Omental fat pad (tissue), 4 donors: ENCODE data around the gene TMEM212. TPM values are rescaled to one million over a fixed set of nuclear protein-coding genes. Genes with fewer than 3 reads are reported as not detected.

Source experiments
- ATAC-seq: fragments of 150-250 bp; one replicate; pipeline ENCODE4 v1.9.1; 2016; ENCODE audit warnings: mild to moderate bottlenecking, moderate library complexity; ENCODE audit not compliant: low FRiP score
- DNase-seq: peaks from one replicate; pipeline ENCODE4 v3.0.0-alpha.2; 2019; ENCODE audit warnings: low spot score
- total RNA-seq, 4 donors: library from RNA; depleted of rRNA; stranded (reverse); fragments of >200 nt; gene quantifications; one replicate each; pipeline ENCODE4 v1.1.0, GENCODE V29; 2016
- TF ChIP-seq, protein P1 (sequence below), 3 donors: fragments of 450-650 bp; IDR thresholded peaks; one replicate each; pipeline ENCODE4 v1.5.1; 2016 to 2017; ENCODE audit warnings: antibody characterized with exemption in 3 of 3, mild to moderate bottlenecking in 3 of 3, moderate library complexity in 2 of 3

The TMEM212 gene
- total RNA-seq, 4 donors from 2014 or later, result not detected

DNA sequence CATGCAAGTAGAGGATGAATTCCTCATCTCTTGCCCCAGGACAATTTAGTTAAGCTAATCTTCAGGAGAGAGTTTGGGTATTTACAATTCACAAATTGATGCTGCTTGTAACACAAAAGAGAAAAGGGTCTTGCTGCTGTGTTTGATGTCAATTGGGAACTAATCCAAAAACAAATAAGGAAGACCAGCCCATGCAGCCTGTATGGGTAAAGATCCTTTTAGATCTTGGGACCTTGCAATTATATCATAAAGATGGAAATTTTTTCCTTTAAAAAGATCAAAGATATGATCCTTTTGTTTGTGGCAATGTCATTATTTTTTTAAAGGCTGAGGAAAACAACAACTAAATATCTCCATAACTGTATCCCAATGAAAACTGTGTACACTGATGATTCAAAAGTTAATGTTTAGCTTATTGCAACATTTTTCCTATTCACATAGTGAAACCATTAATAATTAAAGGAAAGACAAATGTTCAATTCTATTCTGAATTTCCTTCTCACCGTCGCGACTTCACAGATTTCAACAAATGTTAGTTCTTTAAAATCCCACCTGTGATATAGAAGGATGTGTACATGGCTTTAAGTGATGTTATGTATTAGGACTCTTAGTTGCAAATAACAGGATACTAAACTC, 40.2 kb downstream of the TMEM212 start:
- ATAC-seq (no peak), DNase-seq (no peak)
- TF ChIP-seq, protein P1, sequence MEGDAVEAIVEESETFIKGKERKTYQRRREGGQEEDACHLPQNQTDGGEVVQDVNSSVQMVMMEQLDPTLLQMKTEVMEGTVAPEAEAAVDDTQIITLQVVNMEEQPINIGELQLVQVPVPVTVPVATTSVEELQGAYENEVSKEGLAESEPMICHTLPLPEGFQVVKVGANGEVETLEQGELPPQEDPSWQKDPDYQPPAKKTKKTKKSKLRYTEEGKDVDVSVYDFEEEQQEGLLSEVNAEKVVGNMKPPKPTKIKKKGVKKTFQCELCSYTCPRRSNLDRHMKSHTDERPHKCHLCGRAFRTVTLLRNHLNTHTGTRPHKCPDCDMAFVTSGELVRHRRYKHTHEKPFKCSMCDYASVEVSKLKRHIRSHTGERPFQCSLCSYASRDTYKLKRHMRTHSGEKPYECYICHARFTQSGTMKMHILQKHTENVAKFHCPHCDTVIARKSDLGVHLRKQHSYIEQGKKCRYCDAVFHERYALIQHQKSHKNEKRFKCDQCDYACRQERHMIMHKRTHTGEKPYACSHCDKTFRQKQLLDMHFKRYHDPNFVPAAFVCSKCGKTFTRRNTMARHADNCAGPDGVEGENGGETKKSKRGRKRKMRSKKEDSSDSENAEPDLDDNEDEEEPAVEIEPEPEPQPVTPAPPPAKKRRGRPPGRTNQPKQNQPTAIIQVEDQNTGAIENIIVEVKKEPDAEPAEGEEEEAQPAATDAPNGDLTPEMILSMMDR (IDR thresholded peaks at IDR 0.05), result no peak

DNA sequence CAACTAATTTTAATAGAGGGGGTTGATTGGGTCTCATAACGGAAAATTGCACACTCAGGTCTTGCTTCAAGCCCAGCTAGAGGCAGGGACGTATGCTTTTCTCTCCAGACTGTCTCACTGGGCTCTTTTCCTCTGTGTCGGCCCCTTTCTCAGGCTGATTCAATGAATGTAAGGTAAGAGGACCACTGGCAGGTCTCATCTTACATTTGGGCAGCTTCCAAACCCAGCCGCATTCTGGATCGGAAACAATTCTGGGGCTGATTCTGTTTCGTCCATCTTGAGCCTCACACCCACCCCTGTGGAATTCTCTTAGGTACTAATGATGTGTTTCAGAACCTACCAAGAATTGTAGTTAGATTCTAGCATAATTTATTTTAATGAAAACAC, 40.7 kb downstream of the TMEM212 start:
- TF ChIP-seq, protein P1 (IDR thresholded peaks at IDR 0.05), result no peak
- ATAC-seq (no peak), DNase-seq (no peak)

DNA sequence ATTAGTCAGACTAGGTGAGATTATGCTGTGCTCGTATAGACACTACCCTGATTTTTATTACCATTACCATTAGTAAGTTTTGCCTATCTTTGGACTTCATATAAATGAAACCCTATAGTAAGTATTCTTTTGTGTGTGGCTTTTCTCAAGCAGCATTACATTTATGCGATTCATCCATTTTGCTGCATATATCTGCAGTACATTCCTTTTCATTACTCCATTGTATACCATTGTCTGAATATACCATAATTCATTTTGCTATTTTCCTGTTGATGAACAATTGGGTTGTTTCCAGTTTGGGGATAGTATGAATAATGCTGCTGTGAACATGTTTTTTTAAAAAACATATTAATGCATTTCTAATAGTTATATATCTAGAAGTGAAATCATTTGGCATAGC, 45.3 kb downstream of the TMEM212 start:
- TF ChIP-seq, protein P1 (IDR thresholded peaks at IDR 0.05), result no peak
- ATAC-seq (no peak), DNase-seq (no peak)

DNA sequence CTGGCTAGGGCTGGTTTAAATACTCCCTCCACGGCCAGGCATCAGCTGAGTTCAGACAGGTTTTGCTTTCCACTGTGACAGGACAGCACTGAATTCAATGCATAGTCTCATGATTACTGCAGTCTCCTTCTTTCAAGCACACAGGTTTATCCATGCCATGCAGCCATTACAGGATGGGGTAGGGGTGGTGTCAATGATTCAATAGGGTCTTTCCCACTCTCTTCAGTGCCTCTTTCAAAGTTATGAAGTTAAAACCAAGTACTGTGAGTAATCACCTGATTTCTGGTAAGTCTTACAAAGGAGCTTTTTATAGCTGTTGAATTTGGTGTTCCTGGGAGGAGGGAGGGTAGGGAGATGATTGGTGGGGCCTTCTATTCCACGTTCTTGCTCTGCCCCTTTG, 47.2 kb downstream of the TMEM212 start:
- no peak for ATAC-seq
- no peak for DNase-seq
- TF ChIP-seq, protein P1 (IDR thresholded peaks at IDR 0.05), result no peak

DNA sequence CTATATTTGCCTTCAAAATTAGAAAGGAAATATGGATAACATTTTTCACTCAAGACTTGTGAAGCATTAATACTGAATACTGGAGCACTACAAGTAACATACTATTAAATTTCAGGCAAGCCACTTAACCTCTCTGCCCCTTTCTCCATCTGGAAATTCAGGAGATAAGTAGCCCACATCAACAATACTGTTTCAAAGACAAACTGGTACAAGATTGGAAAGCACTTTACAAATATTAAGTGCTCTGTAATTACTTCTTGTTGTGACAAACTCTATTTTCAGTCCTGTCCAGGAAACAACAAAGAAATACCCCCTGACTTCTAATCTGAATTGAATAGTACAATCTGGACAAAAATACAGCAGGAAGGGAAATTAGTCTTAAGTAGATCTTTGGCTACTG, 49.3 kb downstream of the TMEM212 start:
- TF ChIP-seq, protein P1 (IDR thresholded peaks at IDR 0.05), result no peak
- DNase-seq (no peak), ATAC-seq (no peak)

DNA sequence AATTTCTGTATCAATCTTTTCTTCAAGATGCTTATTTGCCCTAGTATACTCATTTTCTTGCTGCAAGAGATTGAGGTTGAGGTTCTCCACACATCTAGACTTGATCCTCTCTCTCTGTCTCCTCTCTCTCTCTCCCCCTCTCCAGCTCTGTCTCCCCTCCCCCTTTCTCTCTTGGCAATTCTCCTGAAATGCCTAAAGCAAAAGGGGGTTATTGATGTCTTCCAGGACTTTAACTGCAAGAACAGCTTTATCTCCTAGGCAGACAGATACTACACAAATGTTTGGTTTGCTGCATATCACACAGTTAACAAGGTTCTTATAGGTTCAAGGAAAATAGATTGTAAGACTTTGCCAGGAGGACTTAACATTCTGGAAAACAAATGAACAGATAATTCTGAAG, 52.1 kb downstream of the TMEM212 start:
- TF ChIP-seq, protein P1 (IDR thresholded peaks at IDR 0.05), result no peak
- ATAC-seq (no peak), DNase-seq (no peak)

DNA sequence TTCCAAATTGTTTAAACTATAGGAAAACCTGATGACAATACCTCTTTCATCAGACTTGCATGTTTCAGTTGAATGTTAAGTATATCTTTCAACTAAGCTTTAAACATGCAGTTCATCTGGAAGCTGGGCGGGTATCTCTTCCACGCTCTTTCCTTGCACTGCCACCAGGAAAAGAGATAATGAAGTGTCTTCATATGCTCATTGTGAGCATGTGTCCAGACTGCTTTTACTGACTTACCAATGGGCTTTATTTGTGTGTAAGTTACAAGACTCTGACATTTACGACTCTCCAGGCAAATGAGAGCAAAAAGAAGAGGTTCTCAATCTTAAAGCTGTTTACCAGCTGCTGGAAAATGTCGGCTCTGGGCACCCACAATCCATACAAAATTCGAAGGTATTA, 52.8 kb downstream of the TMEM212 start:
- ATAC-seq (no peak), DNase-seq (no peak)
- TF ChIP-seq, protein P1 (IDR thresholded peaks at IDR 0.05), result no peak
